Choroid plexus epithelial cell (primary cell): Measurements from ENCODE around the gene SLC24A4.

Experiments
- DNase-seq: peaks from one replicate; pipeline ENCODE4 v3.0.0-alpha.2; 2010; ENCODE audit warnings: low read depth
- H3K4me3 ChIP-seq: 2 replicates; pipeline ENCODE4 v1.5.1; 2011; ENCODE audit warnings: low read depth, mild to moderate bottlenecking, control low read depth, low read length, moderate library complexity
- CTCF ChIP-seq: conservative IDR thresholded peaks from 2 replicates; pipeline ENCODE4 v1.5.1; 2011; ENCODE audit warnings: low read depth, mild to moderate bottlenecking, control low read depth, inconsistent platforms, low read length, moderate library complexity

Gene SLC24A4

GRCh38 chr14:92470811-92471210 is 147.8 kb downstream of the SLC24A4 start:
- no peak overlapping the region for H3K4me3 ChIP-seq
- no peak for DNase-seq
- TF ChIP-seq CTCF, result no peak

- H3K4me3 ChIP-seq, result no peak overlapping the region
- DNase-seq, result peak; percentile 93
- no peak for TF ChIP-seq CTCF
Measured at GRCh38 chr14:92471919-92472318, 149.0 kb downstream of the SLC24A4 start.

- H3K4me3 ChIP-seq, result no peak overlapping the region
- no peak for TF ChIP-seq CTCF
- DNase-seq, result no peak
Measured at GRCh38 chr14:92472860-92473259, 149.9 kb downstream of the SLC24A4 start.

GRCh38 chr14:92473261-92473968 is 150.4 kb downstream of the SLC24A4 start:
- TF ChIP-seq CTCF, result no peak
- peak; percentile 74 for DNase-seq
- H3K4me3 ChIP-seq, result no peak overlapping the region

- no peak overlapping the region for H3K4me3 ChIP-seq
- peak; percentile 49 for DNase-seq
- TF ChIP-seq CTCF, result no peak
Measured at GRCh38 chr14:92473969-92474535, 151.1 kb downstream of the SLC24A4 start.

- DNase-seq, result no peak
- TF ChIP-seq CTCF, result no peak
- H3K4me3 ChIP-seq, result no peak overlapping the region
Measured at GRCh38 chr14:92475037-92475436, 152.1 kb downstream of the SLC24A4 start.
